HuH-7 (cell line): ENCODE data around the gene C12orf75.
"Not testable (repeated sequence)": the region's sequence is repeated elsewhere in the genome, so short reads cannot be mapped to it uniquely, and the experiment has no call there.

Source experiments
- DNase-seq: peaks from one replicate; pipeline ENCODE4 v3.0.0; 2011; ENCODE audit warnings: low spot score

C12orf75 gene

DNA sequence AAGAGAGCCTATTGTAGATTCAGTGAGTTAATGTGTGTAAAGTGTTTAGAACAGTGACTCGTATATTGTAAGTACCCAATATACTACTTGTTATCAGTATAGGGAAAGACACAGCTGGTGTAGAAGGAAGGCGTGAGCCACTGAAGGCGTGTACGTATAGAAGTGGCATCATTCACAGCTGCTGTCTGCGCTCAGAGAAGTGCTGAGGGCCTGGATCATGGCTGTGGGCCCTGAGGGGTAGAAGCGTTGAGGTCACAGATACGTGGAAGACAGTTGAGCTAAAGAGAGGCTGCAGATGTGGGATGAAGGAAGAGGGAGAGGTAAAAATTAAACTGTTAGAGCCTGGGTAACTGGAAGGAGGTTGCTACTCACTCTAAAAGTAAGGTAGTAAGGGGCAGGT, 5.9 kb downstream of the C12orf75 start:
- no peak for DNase-seq

GRCh38 chr12:105337391-105337790, 6.9 kb downstream of the C12orf75 start:
- no peak for DNase-seq

DNA sequence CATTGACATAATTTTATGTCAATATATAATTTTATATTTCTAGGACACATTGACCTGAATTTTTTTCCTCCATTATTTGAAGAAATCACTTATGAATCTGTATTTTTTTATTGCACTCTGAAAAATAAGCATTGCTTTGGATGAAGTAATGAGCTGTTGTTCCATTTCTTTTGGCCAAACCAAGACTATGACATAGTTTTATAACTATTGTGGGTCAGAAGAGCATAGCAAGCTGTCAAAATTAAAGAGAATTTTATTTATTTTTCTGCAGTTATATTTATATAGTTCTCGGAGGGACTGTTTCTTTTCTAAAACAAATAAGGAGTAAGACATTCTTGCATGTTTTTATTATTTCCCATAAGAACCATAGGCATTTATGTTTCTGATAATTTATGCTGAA, 8.5 kb downstream of the C12orf75 start:
- no peak for DNase-seq

- DNase-seq = no peak
Observed at GRCh38 chr12:105341010-105341409, 10.5 kb downstream of the C12orf75 start.

GRCh38 chr12:105341620-105342019, 11.1 kb downstream of the C12orf75 start:
- DNase-seq = not testable (repeated sequence)

- no peak for DNase-seq
Observed at GRCh38 chr12:105342464-105342863, 12.0 kb downstream of the C12orf75 start.

GRCh38 chr12:105343836-105344235, 13.3 kb downstream of the C12orf75 start:
- no peak for DNase-seq

DNA sequence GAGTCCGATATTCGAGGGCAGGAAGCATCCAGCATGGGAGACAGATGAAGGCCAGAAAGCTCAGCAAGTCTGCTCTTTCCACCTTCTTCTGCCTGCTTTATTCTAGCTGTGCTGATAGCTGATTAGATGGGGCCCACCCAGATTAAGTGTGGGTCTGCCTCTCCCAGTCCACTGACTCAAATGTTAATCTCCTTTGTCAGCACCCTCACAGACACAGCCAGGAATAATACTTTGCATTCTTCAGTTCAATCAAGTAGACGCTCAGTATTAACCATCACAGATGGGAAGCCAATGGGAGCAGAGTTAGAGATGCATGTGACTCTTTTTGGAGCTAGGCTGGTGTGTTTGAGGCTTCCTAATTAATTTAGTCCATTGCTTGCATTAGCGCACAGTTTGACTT, 17.0 kb downstream of the C12orf75 start:
- no peak for DNase-seq

GRCh38 chr12:105348142-105348541, 17.7 kb downstream of the C12orf75 start:
- DNase-seq = no peak

- no peak for DNase-seq
Observed at GRCh38 chr12:105348561-105348960, 18.1 kb downstream of the C12orf75 start.

DNA sequence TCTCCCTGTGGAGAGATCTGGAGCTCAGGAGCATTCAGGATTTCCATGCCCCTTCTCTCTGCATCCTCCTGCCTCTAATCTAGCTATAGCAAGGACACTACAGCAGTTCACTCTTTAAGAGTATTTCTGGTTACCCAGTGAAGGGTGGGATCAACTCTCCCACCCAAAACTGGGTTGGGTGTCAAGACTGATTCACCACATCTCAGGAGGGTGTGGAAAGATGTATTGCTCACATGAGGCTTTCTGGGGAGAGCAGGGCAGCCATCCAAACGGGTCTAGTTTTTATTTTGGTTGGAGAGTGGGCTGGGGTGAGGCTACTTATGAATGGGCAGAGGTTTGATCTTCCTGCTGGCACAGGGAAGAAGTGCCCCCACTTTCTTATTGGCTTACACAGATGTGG, 18.6 kb downstream of the C12orf75 start:
- no peak for DNase-seq

DNA sequence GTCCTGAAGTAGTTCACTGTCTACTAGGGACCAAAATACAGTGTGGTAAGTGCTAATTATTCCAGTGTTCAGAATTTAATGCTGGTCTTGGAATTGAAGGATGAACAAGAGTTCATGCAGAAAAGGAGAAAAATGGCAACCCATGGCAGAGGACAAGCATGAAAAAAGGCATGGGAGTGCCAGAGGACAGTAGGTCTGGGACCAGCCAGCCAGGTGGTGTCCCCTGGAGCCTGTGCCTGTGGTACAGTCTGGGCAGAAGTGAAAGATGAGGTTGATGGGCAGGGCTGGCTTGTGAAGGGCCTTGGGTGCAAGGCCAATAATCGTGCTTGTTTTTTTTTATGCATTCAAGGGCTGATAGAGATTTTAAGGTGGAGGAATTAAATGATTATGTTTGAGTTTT, 21.0 kb downstream of the C12orf75 start:
- no peak for DNase-seq

DNA sequence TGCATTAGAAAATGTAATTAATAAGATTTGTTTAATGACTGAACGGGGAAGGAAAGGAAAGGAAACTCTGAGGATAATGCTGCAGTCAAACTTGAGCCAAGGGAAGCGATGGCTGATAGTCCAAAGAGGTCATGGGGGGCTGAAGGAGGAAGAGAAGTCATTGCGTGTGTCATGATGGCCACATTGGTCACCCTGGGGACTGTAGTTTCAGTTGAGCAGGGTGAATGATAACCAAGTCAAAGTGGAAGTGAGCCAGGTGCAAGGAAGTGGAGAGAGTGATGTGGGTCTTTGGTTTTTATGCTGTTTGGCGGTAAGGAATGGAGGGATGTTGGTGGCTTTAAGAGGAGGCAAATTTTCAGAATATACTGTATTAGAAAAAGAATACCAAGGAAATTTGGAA, 21.6 kb downstream of the C12orf75 start:
- no peak for DNase-seq

DNA sequence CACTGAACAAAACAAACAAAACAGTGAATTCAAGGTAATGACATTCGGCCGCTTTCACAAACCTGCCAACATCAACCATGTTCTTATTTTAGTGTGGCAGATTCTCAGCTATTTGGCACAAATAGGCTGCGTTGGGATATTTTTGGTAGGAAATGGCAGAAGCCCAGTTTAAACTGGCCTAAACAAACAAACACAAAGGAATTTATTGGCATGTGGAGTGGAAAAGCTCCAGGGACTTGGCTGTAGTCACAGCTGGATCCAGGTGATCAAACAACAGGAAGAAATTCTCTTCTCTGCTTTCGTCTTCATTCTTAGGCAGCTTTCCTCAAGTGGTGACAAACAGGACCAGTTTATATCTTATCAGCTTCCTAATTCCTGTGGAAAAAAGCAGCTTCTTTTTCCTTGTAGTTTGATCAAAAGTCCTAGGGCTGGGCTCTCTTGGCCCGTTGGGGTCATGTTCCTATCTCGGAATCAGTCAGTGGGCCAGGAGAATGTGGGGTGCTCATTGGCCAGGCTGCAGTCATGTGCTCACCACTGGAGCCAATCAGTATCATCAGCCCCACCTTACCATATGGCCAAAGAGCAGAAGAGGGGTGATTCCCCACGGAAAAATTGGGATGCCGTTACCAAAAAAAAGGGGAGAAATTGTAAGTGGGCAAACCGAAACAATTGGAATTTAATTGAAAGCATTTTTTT, 22.6 kb downstream of the C12orf75 start:
- DNase-seq = peak; percentile 26

DNA sequence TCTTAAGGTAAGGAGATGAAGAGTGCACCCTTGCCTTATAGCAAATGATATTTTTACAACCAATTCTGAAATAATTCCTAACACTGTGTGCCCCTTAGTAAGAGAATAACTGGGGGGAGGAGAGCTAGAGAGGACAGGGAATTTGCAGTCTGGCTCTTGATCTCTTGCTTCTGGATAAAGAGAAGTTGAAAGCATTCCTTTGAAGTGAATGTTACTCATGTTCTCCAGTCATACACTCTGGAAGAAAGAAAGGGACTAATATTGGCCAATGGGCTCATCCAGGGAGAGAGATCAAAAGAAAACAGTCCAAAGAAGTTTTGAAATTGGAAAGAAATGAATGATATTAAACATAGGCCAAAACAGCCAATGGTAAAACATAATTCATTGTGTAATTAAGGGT, 25.3 kb downstream of the C12orf75 start:
- DNase-seq = no peak

GRCh38 chr12:105357162-105357691, 26.7 kb downstream of the C12orf75 start:
- no peak for DNase-seq

GRCh38 chr12:105358789-105359188, 28.3 kb downstream of the C12orf75 start:
- no peak for DNase-seq

- DNase-seq = no peak
Observed at GRCh38 chr12:105359856-105360255, 29.4 kb downstream of the C12orf75 start.

- no peak for DNase-seq
Observed at GRCh38 chr12:105363890-105364289, 33.4 kb downstream of the C12orf75 start.

DNA sequence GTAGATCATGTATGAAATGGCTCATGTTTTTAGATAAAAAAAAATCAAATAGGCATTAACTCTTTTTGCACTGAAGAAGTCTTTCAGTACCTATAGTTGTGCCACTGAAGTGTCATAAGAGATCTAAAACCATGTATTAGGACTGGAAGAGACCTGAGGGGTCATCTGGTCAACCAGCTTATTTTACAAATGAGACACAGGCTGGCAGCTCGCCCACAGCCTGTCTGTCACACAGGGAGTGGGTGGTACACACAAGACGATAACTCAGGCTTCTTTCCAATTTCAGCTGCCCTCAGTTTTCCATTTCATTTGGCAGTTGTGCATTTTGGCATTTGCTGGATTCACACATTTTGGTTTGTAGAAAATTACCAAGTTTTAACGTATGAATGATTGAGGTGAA, 34.7 kb downstream of the C12orf75 start:
- DNase-seq = no peak

DNA sequence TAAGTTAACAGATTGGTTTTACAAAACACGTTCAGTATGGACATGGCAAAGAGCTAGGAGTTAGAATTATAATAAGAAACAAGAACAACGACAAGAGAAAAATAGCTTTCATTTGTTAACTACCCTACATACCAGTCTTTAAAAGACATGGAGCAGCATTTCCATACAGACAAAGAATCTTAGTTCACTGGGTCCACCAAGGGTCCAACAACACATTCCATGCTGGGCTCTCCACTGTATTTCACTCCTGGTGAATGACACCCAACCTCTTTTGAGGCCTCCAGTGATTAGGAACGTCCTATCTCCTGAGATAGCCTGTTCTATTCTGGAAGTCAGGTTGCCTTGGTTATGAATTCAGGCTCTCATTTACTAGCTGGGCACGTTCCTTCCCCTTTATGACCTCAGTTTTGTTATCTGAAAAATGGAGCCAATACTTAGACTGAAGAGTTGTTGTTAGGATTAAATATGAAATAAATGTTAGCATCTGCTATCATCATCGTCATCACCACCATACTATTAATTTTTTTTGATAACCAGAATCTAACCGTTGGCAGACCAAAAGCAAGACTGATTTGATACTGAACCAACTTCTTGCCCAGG, 37.7 kb downstream of the C12orf75 start:
- DNase-seq = no peak

DNA sequence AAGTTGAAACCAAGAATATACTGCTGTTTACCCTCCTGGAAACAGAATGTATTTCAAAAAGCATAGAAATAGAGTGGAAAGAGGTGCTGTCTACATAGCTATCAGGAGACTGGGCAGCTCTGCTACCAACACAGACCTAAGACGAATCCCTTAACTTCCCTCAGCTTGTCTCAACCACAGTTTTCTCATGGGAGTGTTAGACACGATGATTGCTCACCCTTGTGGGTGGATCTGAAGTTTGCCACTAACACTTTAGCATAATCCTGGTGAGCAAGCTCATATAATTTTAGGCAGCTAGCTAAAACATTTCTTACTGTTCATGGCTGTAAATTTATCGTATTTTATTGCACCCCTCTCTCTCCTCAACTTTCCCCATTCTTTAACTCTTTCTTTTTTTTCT, 38.5 kb downstream of the C12orf75 start:
- no peak for DNase-seq

GRCh38 chr12:105374303-105374702, 43.8 kb downstream of the C12orf75 start:
- DNase-seq = no peak

DNA sequence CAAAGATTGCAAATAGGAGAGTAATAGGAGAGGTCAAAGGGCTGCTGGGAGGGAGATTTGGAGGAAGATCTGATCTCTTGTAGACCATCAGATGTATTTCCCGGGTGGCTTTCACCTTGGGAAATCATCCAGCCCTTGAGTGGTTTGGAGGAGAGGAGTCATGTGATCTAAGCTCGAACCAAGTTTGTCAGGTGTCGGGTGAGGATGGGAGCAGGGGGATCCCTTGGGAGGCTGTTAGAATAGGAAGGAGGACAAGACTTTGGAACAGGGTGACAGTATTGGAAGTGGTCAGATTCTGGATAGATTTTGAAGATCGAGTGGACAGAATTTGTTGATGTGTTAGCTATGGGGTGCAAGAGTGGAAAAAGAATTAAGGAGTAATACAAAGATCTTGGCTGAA, 46.6 kb downstream of the C12orf75 start:
- no peak for DNase-seq
